HG03135 (cell line): ENCODE measurements around the gene ZNF385B.

Experiments used
- ATAC-seq: cut with Tn5 transposase; IDR thresholded peaks from one replicate; pipeline ENCODE4 v1.9.1; 2021; ENCODE audit warnings: mild to moderate bottlenecking, moderate library complexity; ENCODE audit not compliant: unreplicated experiment

ZNF385B gene

DNA sequence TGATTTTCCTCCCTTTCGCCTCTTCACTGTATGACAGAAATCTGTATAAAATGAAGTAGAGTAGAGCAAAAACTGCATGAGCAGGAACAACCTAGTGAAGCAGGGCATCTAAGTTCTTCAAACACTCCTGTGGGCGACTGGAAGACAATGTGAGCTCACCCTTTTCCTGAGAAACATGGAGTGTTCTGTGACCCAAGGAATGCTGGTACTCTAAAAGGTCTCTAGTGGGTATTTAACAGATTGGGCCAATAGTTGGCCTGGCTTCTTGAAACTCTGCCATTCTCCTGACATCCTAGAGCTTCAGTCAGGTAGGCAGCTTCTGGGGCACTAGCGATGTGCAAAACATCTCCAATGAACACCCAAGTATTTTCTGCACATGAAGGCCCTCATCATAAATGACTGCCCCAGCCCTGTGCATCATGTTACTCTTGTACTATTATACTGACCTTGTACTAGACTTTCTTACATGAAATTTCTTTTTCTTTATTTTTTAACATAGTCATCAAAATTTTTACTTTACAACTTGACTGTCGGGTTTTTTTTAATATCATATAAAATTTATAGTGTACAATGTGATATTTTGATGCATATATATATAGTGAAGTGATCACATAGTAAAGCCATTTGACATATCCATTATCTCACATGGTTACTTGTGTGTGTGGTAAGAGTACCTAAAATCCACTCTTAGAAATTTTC, 302.2 kb downstream of the ZNF385B start:
- no peak for ATAC-seq

DNA sequence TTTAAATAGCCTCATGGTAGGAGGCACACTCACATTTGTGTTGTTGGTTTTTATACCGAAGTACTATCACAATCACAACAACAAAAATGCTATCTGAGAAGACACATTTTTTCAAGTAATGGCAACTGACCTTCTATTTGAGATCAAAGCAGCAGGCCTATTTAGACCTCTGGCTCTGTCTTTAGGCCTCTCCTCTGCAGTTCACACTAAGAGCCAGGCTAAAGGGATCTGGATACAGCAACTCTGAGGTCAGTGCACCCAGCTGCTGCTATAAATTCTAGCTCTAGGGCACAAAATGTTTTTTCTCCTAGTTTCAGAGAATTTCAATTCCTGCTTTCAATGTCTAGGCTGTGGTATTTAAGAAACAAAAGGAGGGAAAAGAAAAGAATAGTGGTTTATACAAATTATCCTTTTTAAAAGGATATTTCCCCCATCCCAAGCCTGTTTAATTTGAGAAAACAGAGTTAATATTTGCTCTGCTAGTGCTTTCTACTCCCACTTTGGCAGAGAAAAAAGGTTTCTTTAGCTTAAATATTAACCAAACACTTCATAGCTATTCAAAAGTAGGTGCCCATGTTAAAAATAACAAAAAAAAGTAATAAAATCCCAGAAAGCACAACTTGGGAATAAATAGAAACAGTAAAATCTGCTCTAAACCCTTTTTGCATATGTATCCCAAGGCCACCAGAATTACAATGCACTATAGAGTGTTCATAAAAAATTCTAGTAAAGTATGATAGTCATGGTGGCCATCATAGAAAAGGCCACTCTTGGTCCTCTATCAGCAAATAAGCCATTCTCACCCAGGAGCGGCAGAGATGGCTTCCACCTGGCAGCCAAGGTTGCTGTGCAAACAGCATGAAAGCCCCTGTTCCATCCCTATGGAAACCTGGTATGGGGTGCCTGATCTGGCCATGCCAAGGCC, 303.1 kb downstream of the ZNF385B start:
- ATAC-seq = no peak

DNA sequence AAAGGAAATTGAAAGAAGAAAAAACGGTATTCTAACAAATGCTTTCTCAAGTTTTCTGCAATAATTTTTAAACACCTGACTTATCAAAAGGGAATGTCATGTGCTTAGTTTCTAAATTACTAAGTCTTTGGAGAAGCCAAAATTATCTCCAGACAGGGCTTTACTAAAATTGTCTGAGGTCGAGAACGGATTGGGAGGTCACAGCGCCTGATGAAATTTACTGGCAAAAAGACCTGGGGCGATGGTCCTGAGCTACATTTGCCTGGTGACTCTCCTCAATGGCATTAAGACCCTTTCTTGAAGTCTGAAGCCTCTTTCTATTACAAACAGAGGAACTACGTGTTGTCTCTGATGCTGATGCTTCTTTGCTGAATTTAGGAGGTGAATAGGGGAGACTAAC, 305.0 kb downstream of the ZNF385B start:
- ATAC-seq = no peak

DNA sequence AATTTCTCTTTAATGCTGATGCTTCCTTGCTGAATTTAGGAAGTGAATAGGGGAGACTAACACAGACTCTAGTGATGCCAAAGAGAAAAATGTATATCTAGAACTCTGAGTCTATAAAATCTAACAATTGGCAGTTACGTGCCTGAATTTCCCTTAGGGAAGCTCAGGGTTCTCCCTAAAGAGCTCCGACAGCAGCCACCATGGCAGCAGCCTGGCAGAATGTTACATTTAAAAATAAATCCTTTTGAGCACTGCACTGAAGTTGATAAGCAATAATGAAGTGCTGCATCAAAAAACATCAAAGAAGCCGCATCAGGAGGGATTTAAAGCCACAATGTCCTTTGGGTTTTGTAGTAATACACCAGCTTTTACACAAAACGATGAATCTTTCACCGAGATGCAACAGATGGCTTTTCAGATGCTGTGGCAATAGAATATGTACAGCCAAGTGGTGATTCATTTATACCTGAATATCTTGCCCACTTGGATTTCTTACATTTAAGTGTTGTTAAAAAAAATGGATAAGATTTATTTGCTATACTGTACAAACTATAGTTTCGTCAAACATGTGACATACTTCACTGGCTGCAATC, 305.6 kb downstream of the ZNF385B start:
- ATAC-seq = no peak

DNA sequence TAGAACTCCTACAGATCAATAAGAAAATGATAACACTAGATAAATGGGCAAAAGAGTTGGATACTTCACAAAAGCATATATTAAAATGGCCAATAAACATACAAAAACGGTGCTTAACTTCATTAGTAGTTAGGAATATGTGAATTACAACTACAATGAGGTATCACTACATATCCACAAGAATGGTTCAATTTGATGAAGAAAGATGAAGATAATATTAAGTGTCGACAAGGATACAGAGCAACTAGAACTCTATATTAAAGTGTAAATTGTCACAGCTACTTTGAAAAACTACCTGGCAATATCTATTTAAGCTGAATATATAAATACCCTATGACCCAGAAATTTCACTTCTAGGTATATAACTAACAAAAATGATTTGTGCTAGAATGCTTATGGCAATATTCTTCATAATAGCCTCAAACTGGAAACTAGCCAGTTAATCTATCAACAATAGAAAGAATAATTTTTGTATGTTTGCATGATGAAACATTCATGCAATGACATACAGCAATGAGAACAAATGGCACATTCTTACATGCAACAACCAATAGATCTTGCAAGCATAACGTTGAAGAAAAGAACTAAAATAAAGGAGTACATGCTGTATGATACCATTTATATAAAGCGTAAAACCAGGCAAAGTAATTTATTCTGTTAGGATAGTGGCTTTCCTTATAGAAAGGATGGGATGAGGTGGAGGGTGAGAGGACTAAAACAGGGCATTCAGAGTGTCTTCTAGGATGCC, 306.6 kb downstream of the ZNF385B start:
- no peak for ATAC-seq

- no peak for ATAC-seq
These were observed 308.0 kb downstream of the ZNF385B start for GRCh38 chr2:179553382-179553781.

DNA sequence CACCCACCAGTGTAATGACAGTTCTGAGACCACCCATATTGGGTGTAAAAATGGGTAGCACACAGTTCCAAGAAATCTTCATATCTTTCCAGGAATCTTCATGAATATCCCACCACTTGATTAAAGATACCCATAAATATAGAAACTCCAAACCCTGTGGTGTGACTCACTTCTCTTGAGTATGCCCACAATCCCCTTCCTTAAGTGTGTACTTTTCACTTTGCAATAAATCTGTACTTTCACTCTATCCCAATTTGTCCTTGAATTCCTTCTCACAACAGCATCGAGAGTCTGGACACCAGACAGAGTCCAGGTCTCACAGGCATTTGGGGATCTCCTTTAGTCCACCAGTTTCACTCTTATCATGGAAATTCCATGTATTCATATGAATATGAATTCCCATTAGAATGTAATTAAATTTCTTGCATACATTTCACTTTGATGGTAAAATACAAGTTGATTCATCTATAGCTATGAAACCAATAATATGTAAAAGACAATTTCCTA, 309.8 kb downstream of the ZNF385B start:
- no peak for ATAC-seq

GRCh38 chr2:179550849-179551248, 310.6 kb downstream of the ZNF385B start:
- ATAC-seq = no peak

GRCh38 chr2:179550214-179550613, 311.2 kb downstream of the ZNF385B start:
- no peak for ATAC-seq

DNA sequence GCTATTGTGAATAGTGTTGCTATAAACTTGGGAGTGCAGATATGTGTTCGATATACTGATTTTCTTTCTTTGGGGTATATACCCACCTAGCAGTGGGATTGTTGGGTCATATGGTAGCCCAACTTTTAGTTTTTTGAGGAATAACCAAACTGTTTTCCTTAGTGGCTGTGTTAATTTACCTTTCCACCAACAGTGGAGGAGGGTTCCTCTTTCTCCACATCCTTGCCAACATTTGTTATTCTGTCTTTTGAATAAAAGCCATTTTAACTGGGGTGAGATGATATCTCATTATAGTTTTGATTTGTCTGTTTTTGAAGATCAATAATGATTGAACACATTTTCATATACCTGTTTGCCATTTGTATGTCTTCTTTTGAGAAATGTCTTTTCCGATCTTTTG, 314.8 kb downstream of the ZNF385B start:
- no peak for ATAC-seq

- ATAC-seq = no peak
These were observed 316.4 kb downstream of the ZNF385B start for GRCh38 chr2:179545024-179545423.

GRCh38 chr2:179543361-179543901, 318.0 kb downstream of the ZNF385B start:
- ATAC-seq = no peak

DNA sequence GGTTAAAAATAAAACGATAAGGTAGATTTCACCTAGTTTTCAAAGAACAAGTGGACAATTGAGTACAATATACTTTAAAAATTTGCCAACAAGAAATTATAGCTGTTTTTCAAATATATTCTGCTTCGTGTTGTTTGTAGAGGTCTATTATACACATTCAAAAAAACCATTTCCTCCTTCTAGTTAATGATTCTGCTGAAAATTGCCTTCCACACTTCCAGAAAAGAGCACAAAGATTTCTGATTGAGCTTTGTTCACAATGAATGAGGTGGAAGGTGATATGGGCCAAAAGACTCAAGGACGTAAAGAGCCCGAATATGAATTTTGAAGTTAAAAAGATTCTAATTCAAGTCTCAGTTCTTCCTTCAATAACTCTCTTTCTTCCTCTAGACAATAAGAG, 319.8 kb downstream of the ZNF385B start:
- no peak for ATAC-seq

DNA sequence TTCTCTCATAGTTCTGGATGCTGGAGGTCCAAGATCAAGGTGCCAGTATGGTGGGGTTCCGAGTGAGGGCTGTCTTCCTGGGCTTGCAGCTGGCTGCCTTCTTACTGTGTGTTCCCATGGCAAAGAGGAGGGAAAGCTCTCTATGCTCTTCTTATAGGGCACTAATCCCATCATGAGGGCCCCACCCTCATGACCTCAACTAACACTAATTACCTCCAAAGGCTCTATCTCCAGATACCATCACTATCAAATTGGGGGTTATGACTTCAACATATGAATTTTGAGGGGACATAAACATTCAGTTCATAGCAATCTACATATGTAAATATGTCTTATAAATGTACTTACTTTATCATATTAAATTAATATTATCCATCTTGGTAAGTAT, 322.3 kb downstream of the ZNF385B start:
- ATAC-seq = no peak

DNA sequence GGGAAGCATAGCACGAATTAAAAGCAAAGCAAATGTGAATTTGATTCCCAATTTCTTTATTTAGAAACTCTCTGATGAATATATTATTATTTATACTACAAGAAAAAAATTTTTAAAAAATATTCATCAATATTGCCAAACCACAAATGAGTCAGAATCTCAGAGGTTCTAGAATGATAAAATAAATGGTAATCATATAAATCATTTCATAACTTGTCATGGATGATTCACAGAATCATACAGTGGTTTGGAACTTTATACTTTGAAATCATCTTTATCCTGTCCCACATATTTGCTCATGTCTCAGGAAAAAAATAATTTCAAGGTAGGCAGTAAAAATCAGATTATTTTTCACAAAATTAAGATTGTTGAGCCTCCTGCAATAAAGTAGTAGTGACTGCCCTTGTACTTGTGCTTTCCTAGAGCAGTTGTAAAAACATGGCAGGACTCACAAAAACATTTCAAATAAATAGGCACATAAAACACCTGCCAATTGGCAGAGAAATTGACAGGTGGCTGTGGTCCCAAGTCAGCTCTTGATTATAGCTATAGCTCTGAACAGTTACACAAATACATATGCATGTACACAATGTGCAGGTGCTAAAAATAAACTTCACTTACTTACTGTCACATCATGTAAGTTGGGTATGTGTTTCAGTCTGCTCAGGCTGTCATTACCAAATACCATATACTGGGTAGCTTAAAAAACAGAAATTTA, 322.8 kb downstream of the ZNF385B start:
- no peak for ATAC-seq

DNA sequence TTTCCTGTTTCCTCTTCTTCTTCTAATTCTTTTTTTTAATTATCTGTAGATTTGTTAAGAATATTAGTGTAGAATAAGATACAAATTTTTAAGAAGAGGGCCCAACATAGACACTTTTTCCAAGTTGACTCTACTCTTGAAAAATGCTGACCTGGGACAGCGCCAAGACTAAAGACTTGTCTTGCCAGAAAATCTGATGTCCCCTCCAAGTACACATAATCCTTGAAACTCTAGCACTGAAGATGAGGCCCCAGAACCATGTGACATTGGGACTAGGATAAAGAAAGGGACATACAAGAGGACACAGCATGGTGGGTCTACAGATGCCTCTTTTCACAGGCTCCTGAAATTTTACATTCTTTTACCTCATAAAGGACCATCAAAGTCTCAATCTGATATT, 325.2 kb downstream of the ZNF385B start:
- no peak for ATAC-seq

GRCh38 chr2:179533875-179534274, 327.5 kb downstream of the ZNF385B start:
- no peak for ATAC-seq

GRCh38 chr2:179532863-179533278, 328.5 kb downstream of the ZNF385B start:
- no peak for ATAC-seq

GRCh38 chr2:179528576-179529069, 332.8 kb downstream of the ZNF385B start:
- ATAC-seq = no peak

DNA sequence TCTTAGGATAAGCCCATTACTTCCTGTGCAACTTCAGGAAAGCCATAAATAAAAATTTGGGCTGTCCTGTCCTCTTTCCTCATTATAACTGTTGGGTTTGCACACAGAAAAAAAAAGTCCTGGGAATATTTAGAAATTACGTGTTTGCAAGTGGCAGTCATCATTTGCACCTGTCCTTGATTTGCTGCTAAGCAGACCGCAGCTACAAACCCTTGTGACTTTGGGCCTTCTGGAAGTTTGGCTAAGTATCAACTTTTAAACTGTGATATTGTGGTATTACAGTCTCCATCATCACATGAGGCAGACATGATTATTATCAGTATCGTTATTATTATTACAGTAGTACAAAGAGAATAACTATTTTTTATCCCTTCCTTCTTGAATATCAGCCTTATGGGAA, 336.1 kb downstream of the ZNF385B start:
- no peak for ATAC-seq
